PFSK-1 (cell line): ENCODE measurements around the gene PSME2.

Experiments
- FOXP2 ChIP-seq: optimal IDR thresholded peaks from 2 replicates; pipeline ENCODE3; 2011; ENCODE audit warnings: borderline replicate concordance, control low read depth, inconsistent platforms; ENCODE audit not compliant: insufficient read depth; ENCODE audit errors: extremely low read length, extremely low read depth
- POLR2AphosphoS5 ChIP-seq: IDR thresholded peaks from 2 replicates; pipeline ENCODE4 v1.6.1; 2012; ENCODE audit warnings: low read depth, mild to moderate bottlenecking, control low read depth, low read length, moderate library complexity
- SIN3A ChIP-seq: IDR thresholded peaks from 2 replicates; pipeline ENCODE4 v1.6.1; 2012; ENCODE audit warnings: mild to moderate bottlenecking, low read length, moderate library complexity, borderline replicate concordance; ENCODE audit not compliant: insufficient read depth
- TAF1 ChIP-seq: IDR thresholded peaks from 2 replicates; pipeline ENCODE4 v1.6.1; 2012; ENCODE audit warnings: low read length, control low read depth, borderline replicate concordance; ENCODE audit not compliant: insufficient read depth
- TF ChIP-seq, protein P1 (sequence below), 2 experiments: IDR thresholded peaks; 2 replicates each; pipeline versions ENCODE4 v1.6.1 to v1.8.0; 2011 to 2012; ENCODE audit warnings: low read depth in 2 of 2, low read length in 2 of 2, control low read depth in 1 of 2, inconsistent platforms in 1 of 2, mild to moderate bottlenecking in 1 of 2, moderate library complexity in 1 of 2; ENCODE audit not compliant: insufficient read depth in 1 of 2

The PSME2 gene

DNA sequence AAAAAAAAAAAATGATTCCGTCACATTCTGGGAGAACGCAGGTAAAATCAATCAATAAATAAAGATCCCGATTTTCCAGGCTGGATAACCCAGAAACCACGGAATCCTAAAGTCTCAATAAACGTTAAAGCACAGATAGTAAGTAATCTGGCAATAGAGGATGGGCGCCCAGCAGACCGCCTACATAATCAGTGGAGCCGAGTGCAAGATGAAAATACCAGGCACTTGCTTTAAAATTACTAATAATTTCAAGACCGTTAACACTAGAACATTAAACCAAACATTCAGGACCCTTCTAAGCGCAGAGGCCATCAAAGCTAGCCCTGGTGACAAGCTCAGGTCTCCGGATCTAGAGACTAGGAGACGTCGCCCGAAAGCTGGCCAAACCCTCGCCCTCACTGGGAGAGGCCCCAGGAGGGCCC is 33.0 kb downstream of the PSME2 start:
- TF ChIP-seq TAF1 = no peak
- no peak for TF ChIP-seq POLR2AphosphoS5
- TF ChIP-seq SIN3A = no peak
- TF ChIP-seq FOXP2 = no peak
- TF ChIP-seq, protein P1, sequence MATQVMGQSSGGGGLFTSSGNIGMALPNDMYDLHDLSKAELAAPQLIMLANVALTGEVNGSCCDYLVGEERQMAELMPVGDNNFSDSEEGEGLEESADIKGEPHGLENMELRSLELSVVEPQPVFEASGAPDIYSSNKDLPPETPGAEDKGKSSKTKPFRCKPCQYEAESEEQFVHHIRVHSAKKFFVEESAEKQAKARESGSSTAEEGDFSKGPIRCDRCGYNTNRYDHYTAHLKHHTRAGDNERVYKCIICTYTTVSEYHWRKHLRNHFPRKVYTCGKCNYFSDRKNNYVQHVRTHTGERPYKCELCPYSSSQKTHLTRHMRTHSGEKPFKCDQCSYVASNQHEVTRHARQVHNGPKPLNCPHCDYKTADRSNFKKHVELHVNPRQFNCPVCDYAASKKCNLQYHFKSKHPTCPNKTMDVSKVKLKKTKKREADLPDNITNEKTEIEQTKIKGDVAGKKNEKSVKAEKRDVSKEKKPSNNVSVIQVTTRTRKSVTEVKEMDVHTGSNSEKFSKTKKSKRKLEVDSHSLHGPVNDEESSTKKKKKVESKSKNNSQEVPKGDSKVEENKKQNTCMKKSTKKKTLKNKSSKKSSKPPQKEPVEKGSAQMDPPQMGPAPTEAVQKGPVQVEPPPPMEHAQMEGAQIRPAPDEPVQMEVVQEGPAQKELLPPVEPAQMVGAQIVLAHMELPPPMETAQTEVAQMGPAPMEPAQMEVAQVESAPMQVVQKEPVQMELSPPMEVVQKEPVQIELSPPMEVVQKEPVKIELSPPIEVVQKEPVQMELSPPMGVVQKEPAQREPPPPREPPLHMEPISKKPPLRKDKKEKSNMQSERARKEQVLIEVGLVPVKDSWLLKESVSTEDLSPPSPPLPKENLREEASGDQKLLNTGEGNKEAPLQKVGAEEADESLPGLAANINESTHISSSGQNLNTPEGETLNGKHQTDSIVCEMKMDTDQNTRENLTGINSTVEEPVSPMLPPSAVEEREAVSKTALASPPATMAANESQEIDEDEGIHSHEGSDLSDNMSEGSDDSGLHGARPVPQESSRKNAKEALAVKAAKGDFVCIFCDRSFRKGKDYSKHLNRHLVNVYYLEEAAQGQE (IDR thresholded peaks at IDR 0.05; ENCODE audit: insufficient read depth in 1 of 2, low read depth in 2 of 2, low read length in 2 of 2) = no peak

DNA sequence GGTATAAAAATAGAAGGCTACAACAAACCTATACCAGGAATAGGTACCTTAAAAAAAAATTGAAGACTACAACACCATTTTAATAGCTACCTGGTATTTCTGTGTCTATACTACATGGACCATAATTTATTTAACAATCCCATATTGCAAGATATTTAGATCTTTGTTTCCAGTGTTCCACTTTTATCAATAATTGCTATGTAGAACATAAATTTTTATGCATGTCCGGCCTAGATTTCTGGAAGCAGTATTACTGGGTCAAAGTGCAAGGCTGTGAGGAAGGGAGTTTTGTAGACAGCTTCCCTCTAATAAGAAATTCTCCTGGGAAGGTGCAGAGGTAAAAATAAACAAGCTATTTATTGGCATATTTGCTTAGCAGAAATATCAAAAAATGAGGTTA is 35.9 kb downstream of the PSME2 start:
- TF ChIP-seq TAF1 (no peak), FOXP2 (no peak), POLR2AphosphoS5 (no peak), SIN3A (no peak)
- TF ChIP-seq, protein P1 (IDR thresholded peaks at IDR 0.05; ENCODE audit: insufficient read depth in 1 of 2, low read depth in 2 of 2, low read length in 2 of 2) = no peak

DNA sequence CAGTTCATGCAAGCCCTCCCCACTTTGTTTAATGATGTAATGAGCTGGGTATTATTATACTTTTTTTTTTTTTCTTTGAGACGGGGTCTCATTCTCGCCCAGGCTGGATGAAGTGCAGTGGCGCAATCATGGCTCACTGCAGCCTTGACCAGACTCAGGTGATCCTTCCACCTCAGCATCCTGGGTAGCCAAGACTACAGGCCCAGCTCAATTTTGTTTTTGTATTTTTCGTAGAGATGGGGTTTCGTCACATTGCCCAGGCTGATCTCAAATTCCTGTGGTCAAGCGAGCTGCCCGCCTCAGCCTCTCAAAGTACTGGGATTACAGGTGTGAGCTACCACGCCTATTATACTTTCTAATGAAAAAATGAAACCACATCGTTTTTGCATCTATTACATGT is 36.4 kb downstream of the PSME2 start:
- TF ChIP-seq SIN3A (no peak), FOXP2 (no peak), POLR2AphosphoS5 (no peak), TAF1 (no peak)

DNA sequence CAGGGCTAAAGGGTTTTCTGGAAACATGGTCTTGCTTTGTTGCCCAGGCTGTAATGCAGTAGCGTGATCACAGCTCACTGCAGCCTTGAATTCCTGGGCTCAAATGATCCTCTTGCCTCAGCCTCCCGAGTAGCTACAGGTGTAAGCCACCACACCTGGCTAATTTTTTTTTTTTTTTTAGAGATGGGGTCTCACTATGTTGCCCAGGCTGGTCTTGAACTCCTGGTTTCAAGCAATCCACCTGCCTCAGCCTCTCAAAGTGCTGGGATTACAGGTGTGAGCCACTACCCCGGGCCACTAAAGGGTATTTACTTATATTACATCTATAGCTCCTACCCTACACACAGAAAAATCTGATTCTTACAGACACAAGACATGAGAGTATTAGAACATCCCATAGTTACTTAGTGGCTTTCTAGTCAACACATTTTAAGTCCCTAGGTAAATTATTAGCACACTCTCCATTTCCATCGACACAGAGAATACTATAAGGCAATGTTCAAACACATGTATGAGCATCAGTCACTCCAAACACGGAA is 38.0 kb downstream of the PSME2 start:
- no peak for TF ChIP-seq TAF1
- TF ChIP-seq SIN3A = no peak
- TF ChIP-seq FOXP2 = no peak
- TF ChIP-seq, protein P1 (IDR thresholded peaks at IDR 0.05; ENCODE audit: insufficient read depth in 1 of 2, low read depth in 2 of 2, low read length in 2 of 2) = no peak
- no peak for TF ChIP-seq POLR2AphosphoS5

DNA sequence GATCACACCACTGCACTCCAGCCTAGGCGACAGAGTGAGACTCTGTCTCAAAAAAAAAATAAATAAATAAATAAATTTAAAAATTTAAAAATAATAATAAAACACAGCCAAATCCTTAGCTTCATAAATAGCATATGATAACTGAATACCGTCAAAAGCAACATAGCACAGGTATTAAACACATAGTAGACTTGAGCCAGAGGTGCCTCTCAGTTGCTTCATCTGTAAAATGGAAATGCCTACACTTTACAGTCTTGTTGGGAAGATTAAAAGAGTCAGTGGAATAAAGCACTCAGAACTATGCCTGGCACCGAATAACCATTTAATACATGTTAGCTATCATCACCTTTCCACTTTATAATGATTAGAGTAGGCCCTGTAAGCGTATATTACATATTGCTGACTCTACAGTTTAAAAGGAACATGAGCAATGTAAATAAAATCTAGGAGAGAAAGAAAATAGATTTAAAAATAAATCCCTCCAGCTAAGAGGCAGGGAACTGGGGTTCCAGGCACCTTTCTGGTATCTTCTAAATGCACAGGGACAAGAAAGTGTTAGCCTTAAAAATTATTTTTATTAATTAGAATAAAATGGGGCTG is 39.6 kb downstream of the PSME2 start:
- TF ChIP-seq, protein P1 (IDR thresholded peaks at IDR 0.05; ENCODE audit: insufficient read depth in 1 of 2, low read depth in 2 of 2, low read length in 2 of 2) = no peak
- TF ChIP-seq TAF1 = no peak
- TF ChIP-seq FOXP2 = no peak
